NCI-H1048 (cell line): ENCODE results near the gene DHCR24.
"Not testable (repeated sequence)": the region's sequence is repeated elsewhere in the genome, so short reads cannot be mapped to it uniquely, and the experiment has no call there.

Source experiments
- DNase-seq: peaks from one replicate; lab custom pipeline; 2025; lab: John Stamatoyannopoulos, UW

The DHCR24 gene, protein sequence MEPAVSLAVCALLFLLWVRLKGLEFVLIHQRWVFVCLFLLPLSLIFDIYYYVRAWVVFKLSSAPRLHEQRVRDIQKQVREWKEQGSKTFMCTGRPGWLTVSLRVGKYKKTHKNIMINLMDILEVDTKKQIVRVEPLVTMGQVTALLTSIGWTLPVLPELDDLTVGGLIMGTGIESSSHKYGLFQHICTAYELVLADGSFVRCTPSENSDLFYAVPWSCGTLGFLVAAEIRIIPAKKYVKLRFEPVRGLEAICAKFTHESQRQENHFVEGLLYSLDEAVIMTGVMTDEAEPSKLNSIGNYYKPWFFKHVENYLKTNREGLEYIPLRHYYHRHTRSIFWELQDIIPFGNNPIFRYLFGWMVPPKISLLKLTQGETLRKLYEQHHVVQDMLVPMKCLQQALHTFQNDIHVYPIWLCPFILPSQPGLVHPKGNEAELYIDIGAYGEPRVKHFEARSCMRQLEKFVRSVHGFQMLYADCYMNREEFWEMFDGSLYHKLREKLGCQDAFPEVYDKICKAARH

GRCh38 chr1:54886724-54887664 is at the start of gene DHCR24:
Gene DHCR24 (minus strand): TSS chr1:54887195. CDS start chr1:54887119, 76 bp downstream.
- DNase-seq, result peak; percentile 74

DNA sequence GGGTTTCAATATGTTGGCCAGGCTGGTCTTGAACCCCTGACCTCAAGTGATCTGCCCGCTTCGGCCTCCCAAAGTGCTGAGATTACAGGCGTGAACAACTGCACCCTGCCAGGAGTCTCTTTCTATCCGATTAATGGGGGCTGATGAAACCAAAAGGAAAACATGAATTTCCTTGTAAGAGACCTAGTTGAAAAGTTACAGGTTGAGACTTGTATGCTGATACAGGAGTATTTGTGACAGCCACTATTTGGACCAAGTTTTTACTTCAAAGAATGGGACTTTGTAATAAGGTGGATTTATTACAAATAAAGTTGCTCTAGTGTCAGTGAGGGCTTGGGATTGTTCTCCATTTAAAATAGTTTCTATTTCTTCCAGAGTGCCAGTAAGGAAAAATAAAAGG is 49.8 kb upstream of the DHCR24 start:
- DNase-seq, result no peak

DNA sequence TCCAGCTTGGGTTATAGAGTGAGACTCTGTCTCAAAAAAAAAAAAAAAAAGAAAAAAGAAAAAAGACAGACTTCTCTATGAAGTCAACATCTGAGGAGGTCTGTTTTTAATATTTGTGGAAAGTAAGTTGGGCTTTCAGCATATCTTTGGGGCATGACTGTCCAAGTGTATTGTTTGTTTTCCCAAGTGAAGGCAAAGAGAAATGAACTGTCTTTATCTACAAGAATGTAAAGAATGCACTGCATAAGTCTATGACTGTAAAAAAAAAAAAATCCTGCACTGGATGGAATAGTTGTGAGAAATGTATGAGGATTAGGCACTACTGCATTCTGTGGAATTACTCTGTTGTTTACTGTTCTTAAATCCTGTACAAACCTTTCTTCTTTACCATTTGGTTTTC is 47.9 kb upstream of the DHCR24 start:
- no peak for DNase-seq

DNA sequence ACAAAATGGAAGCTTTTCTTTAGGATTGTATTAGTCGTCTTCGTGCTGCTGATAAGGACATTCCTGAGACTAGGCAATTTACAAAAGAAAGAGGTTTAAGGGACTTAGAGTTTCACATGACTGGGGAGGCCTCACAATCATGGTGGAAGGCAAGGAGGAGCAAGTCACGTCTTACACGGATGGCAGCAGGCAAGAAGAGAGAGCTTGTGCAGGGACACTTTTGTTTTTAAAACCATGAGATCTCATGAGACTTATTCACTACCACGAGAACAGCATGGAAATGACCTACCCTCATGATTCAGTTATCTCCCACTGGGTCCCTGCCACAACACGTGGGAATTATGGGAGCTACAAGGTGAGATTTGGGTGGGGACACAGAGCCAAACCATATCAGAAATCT is 47.1 kb upstream of the DHCR24 start:
- not testable (repeated sequence) for DNase-seq

- no peak for DNase-seq
Measured at GRCh38 chr1:54931275-54931840, 44.4 kb upstream of the DHCR24 start.

DNA sequence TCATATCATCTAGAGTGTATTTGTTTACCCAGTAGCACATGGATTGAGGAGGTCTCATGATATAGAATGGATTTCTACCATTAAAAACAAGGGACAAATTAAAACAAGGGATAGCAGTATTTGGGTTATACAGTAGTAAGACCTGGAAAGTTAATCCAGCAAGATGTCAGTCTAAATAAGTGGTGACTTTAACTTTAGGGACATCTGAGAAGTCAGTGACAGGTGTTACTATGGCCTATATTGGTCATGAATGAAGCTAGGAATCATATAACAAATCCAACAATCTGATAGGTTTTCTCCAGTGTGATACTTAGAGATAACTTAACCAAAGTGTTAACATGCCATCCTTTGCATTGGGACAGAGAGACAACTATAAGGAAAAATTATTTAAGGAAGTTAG is 42.7 kb upstream of the DHCR24 start:
- DNase-seq, result no peak

- no peak for DNase-seq
Measured at GRCh38 chr1:54928327-54928726, 41.3 kb upstream of the DHCR24 start.

DNA sequence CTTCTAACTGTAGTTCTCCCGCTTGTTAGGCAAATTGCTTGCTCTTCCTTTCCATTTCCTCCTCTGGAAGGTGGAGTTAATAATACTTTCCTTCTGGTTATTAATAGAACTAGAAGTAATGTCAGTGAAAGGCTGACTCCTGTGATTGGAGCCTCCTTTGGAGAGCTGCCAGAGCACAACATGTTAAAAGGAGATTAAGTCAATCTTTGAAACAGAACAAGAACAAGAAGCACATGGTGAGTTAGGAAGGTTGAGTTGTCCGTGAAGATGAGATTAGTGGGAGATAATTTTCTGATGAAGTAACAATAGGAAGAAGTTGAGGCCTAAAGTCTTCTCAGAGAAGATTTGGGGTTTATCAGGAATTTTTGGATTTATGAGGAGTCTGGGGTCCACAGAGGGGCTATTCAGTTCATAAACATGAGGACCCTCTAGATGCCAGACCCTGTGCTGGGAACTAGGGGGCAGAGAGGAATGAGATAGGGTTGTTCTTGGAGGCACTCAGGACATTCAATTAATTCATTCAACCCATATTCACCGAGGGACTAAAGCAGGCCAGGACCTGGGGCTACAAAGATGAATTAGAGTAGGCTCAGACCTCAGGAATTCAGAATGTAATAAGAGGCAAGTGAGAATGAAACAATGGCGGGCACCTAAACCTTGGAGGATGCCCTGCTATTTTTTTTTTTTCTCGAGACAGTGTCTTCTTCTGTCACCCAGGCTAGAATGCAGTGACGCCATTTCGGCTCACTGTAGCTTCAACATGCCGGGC is 40.7 kb upstream of the DHCR24 start:
- no peak for DNase-seq

DNA sequence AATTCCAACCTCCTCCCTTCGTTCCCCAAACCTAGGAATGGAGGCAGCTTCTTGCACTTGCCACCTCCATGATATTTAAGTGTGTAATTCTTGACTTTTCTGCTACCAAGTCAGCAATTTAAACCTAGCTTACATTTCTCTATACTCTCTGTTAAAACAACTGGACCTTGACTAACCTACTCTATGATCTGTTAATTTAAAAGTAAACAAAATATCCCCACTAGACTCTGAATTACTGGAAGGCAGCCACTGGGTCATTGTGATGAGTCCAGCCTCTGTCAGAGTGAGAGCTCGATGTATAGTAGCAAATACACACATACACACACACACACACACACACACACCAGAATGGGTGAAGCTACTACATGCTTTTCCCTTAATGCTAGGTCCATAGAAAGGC is 40.0 kb upstream of the DHCR24 start:
- no peak for DNase-seq

GRCh38 chr1:54922921-54923421 is 36.0 kb upstream of the DHCR24 start:
- no peak for DNase-seq

- no peak for DNase-seq
Measured at GRCh38 chr1:54922040-54922761, 35.2 kb upstream of the DHCR24 start.

DNA sequence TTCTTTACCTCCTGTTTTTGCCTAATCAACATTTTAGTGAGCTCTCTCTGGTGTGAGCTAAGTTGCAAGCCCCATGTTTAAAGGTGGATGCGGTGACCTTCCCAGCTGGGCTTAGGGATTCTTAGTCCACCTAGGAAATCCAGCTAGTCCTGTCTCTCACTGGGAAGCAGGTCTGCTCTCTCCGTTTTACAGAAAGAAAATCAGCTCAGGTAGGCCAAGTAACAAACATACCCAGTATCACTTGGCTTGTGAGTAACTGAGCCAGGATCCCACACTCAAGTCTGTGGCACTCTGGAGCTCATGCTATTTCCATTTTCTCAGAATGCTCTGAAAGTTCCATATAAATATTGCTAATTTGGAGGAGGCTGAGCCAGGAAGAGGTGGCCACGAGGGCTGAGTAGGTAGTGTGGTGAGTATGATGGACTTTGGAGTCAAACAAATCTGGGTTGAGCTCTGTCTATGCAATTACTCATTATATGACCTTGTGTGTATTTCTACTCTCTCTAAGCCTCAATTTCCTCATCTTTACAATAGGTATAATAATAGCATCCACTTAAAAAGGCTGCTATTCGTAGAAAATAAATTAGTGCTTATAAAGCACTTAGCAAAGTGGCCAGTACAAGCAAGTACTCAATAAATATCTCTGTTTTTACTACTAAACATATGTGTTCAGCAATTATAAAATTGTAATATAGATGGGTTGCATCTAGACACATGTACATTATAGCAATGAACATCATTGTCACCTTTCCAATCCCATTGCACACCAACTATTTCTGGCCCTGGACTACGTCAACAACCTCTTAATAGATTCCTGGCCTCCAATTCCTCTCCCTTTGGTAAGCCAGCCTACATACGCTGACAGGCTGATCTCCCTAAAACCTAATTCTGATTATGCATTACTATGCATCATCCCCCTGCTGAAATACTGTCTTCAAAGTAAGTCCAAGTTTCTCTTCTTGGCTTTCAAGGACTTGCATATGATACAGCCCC is 32.7 kb upstream of the DHCR24 start:
- DNase-seq, result no peak

DNA sequence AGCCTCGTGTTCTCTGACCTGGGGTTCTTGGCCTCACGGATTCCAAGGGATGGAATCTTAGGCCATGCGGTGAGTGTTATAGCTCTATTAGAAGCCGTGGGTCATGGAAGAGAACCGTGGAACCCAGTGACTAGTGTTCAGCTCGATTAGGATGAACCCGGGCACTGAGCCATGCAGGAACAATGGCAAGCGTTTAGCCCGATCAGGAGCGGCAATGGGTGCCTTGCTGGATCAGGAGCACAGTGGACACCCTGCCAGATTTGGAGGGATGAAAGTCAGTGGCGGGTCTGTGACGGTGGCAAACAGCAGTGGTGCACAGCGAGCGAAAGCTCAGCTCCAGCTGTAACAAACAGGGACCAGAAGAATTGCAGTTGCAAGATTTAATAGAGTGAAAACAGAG is 24.1 kb upstream of the DHCR24 start:
- not testable (repeated sequence) for DNase-seq

- DNase-seq, result no peak
Measured at GRCh38 chr1:54906586-54906985, 19.6 kb upstream of the DHCR24 start.

DNA sequence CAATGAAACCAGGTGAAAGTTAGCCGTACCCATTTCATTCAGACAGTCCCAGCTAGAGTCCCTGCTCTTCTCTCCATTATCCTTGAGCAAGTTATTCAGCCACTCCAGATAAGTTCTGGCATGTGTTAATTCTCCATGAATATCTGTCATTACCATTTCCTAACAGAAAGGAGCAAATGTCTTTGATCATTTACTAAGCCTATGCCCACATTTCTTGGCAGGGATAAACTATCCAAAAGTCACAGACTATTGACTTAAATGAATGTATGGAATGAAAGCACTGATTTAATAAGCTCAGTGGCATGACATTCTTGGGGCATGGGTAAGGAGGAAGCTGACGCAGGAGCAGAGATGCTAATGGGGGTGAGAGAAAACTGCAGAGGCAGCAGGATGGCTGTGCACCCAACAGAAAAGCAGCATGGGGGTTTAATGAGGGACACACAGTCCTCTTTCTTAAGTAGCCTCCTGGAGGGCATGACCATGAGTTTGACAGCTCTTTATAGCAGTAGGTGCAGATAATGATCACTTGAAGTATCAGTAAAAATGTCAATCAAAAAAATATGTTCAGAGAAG is 17.6 kb upstream of the DHCR24 start:
- DNase-seq, result no peak

DNA sequence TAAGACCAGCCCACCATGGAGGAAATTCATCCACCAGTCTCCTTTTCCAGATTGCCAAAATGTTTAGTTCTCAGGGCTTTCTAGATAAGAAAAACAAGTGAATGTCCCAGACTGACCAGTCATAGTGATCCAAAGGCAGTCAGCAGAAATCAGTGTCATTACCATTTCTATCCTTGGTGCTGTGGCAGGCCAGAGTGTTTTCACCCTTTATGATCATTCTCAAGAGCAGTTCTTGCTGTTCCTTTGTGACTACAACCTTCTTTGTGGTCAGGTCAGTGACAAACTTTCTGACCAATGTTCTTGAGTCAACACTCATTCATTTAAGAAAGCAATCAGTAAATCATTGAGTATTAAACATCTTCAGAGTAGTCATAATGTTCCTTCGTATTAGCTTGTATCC is 7.3 kb upstream of the DHCR24 start:
- DNase-seq, result no peak

DNA sequence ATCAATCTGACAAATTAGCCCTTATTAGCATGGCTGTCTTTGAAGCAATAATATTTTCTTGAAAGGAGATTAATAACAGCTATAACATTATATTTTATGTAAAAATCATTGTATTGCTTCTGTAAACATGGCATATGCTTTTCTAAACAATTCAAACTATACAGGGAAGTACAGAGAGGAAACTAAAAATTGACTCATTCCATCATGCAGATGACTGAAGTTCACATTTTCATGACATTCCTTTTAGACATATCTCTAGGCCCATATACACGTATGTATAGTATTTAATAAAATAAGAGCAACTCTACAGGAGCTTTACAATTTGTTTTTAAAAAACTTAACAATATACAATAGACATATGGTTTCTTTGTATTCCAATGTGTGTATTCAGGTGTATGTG is 5.6 kb upstream of the DHCR24 start:
- no peak for DNase-seq

DNA sequence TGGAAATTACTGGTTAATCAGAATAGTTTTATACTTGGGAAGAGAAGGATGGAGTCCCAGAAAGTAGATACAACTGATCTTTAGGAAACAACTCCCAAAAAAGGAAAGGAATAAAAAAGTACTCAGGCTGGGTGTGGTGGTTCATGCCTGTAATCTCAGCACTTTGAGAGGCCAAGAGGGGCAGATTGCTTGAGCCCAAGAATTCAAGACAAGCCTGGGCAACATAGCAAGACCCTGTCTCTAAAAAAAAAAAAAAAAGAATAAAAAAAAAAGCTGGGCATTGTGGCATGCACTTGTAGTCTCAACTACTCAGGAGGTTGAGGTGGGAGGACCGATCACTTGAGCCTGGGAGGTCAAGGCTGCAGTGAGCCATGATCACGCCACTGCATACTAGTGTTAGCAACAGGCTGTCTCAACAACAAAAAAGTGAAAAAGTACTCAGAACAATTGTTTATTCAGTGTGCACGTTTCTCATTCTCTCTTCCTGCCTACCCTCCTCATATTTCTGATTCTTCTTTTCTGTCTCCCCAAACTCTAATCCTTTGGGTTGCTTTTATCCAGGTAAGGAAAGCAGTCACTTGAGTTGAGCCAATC is 2.2 kb upstream of the DHCR24 start:
- DNase-seq, result no peak
